Neural cell (in vitro differentiated cells): Measurements from ENCODE around the gene PRR36. TPM values are rescaled to one million over a fixed set of nuclear protein-coding genes. Genes with fewer than 3 reads are reported as not detected.

Source experiments
- H2AFZ ChIP-seq: fragments of 200-600, 300-800 bp; sonication (generic), shearing (Covaris generic); 2 replicates; pipeline ENCODE4 v1.6.0; 2014; ENCODE audit warnings: low read depth, mild to moderate bottlenecking, antibody characterized with exemption, low read length, moderate library complexity
- H3F3A ChIP-seq: fragments of 200-600 bp; shearing (Covaris generic); 2 replicates; pipeline ENCODE4 v1.6.1; 2016; ENCODE audit warnings: mild to moderate bottlenecking, moderate library complexity, mixed read lengths, antibody characterized with exemption, low read length; ENCODE audit not compliant: insufficient read depth, poor library complexity, severe bottlenecking
- H3K27ac ChIP-seq: fragments of 200-600, 300-800 bp; sonication (generic), shearing (Covaris generic); 2 replicates; pipeline ENCODE4 v1.5.1; 2014; ENCODE audit warnings: mild to moderate bottlenecking, low read length, moderate library complexity
- H3K27me3 ChIP-seq: fragments of 300-800, 200-600 bp; sonication (generic), shearing (Covaris generic); 2 replicates; pipeline ENCODE4 v1.6.0; 2014; ENCODE audit warnings: mild to moderate bottlenecking, low read depth, low read length, moderate library complexity; ENCODE audit not compliant: insufficient read depth
- H3K36me3 ChIP-seq: fragments of 300-800, 200-600 bp; sonication (generic), shearing (Covaris generic); 2 replicates; pipeline ENCODE4 v1.5.1; 2014; ENCODE audit warnings: mild to moderate bottlenecking, antibody characterized with exemption, low read length, moderate library complexity; ENCODE audit not compliant: insufficient read depth
- H3K4me2 ChIP-seq: fragments of 300-800, 200-600 bp; sonication (generic), shearing (Covaris generic); 2 replicates; pipeline ENCODE4 v1.6.0; 2014; ENCODE audit warnings: mild to moderate bottlenecking, low read length
- H3K4me3 ChIP-seq: fragments of 300-800, 200-600 bp; sonication (generic), shearing (Covaris generic); 2 replicates; pipeline ENCODE4 v1.5.1; 2014; ENCODE audit warnings: mild to moderate bottlenecking, low read length, moderate library complexity
- H3K79me2 ChIP-seq: fragments of 200-600 bp; shearing (Covaris generic); replicated peaks from 2 replicates; pipeline ENCODE4 v1.6.0; 2014; ENCODE audit warnings: mild to moderate bottlenecking, low read length, moderate library complexity; ENCODE audit not compliant: insufficient read depth
- H3K9ac ChIP-seq: fragments of 300-800, 200-600 bp; sonication (generic), shearing (Covaris generic); 2 replicates; pipeline ENCODE4 v1.6.1; 2016; ENCODE audit warnings: mild to moderate bottlenecking, low read length, mixed read lengths
- H3K9me2 ChIP-seq: fragments of 200-600 bp; shearing (Covaris generic); 2 replicates; pipeline ENCODE4 v1.6.1; 2016; ENCODE audit warnings: mild to moderate bottlenecking, low read length, mixed read lengths; ENCODE audit not compliant: insufficient read depth
- H3K9me3 ChIP-seq: fragments of 200-600, 300-800 bp; sonication (generic), shearing (Covaris generic); 2 replicates; pipeline ENCODE4 v1.6.1; 2016; ENCODE audit warnings: mild to moderate bottlenecking, mixed run types, low read length, moderate library complexity, mixed read lengths
- H4K20me1 ChIP-seq: fragments of 200-600 bp; shearing (Covaris generic); 2 replicates; pipeline ENCODE4 v1.6.1; 2016; ENCODE audit warnings: mild to moderate bottlenecking, mixed run types; ENCODE audit not compliant: insufficient read depth
- CTCF ChIP-seq: fragments of 450-650 bp; IDR thresholded peaks from 2 replicates; pipeline ENCODE4 v1.5.1; 2014; ENCODE audit warnings: antibody characterized with exemption, mild to moderate bottlenecking, moderate library complexity; ENCODE audit not compliant: poor library complexity, severe bottlenecking
- EP300 ChIP-seq: fragments of 450-650 bp; conservative IDR thresholded peaks from 2 replicates; pipeline ENCODE4 v1.6.1; 2014; ENCODE audit warnings: antibody characterized with exemption, mild to moderate bottlenecking, moderate library complexity; ENCODE audit not compliant: poor library complexity, severe bottlenecking
- EZH2 ChIP-seq: fragments of 200-600, 300-800 bp; shearing (Covaris generic), sonication (generic); IDR thresholded peaks from 2 replicates; pipeline ENCODE4 v1.6.1; 2014; ENCODE audit warnings: antibody characterized with exemption, low read length, borderline replicate concordance, mild to moderate bottlenecking; ENCODE audit not compliant: insufficient read depth, poor library complexity, severe bottlenecking
- MXI1 ChIP-seq: fragments of 450-650 bp; conservative IDR thresholded peaks from 2 replicates; pipeline ENCODE4 v1.6.1; 2014; ENCODE audit warnings: antibody characterized with exemption, mild to moderate bottlenecking; ENCODE audit not compliant: poor library complexity, severe bottlenecking
- POLR2AphosphoS5 ChIP-seq: IDR thresholded peaks from 2 replicates; pipeline ENCODE4 v1.6.1; 2012
- RAD21 ChIP-seq: fragments of 450-650 bp; conservative IDR thresholded peaks from 2 replicates; pipeline ENCODE4 v1.6.1; 2014; ENCODE audit warnings: antibody characterized with exemption, mild to moderate bottlenecking, moderate library complexity
- REST ChIP-seq: IDR thresholded peaks from 2 replicates; pipeline ENCODE4 v1.6.1; 2012; ENCODE audit warnings: borderline replicate concordance
- SMC3 ChIP-seq: fragments of 450-650 bp; conservative IDR thresholded peaks from 2 replicates; pipeline ENCODE4 v1.6.1; 2014; ENCODE audit warnings: antibody characterized with exemption, mild to moderate bottlenecking, moderate library complexity; ENCODE audit not compliant: poor library complexity
- TAF1 ChIP-seq: IDR thresholded peaks from 2 replicates; pipeline ENCODE4 v1.6.1; 2012; ENCODE audit warnings: low read depth
- polyA plus RNA-seq: library from polyadenylated mRNA; depleted of rRNA; stranded (reverse); fragments of >200 nt; gene quantifications from 2 replicates; pipeline ENCODE4 v1.2.3, GENCODE V29; 2014

PRR36 gene
- polyA plus RNA-seq, 1 donor from 2014 or later: 2.5 TPM

GRCh38 chr19:7897292-7897691, 23.1 kb upstream of the PRR36 start:
- no peaks in the 10 kb centered on the region for H3K9me2 ChIP-seq
- H4K20me1 ChIP-seq: no peaks in the 10 kb centered on the region
- TF ChIP-seq EP300: no peak
- TF ChIP-seq POLR2AphosphoS5: no peak
- no peak for TF ChIP-seq CTCF
- TF ChIP-seq TAF1: no peak
- no peak for TF ChIP-seq SMC3
- TF ChIP-seq REST: no peak
- TF ChIP-seq MXI1: no peak
- TF ChIP-seq EZH2: no peak
- H3K9me3 ChIP-seq: no peaks in the 10 kb centered on the region
- H3K4me2 ChIP-seq: no peak overlapping the region
- no peaks in the 10 kb centered on the region for H3K27me3 ChIP-seq
- no peak overlapping the region for H3K9ac ChIP-seq
- no peak overlapping the region for H3K27ac ChIP-seq
- no peak overlapping the region for H3K4me3 ChIP-seq
- H3K79me2 ChIP-seq: no peaks in the 10 kb centered on the region
- H3K36me3 ChIP-seq: no peaks in the 10 kb centered on the region
- H2AFZ ChIP-seq: no peak overlapping the region
- H3F3A ChIP-seq: no peaks in the 10 kb centered on the region

GRCh38 chr19:7895565-7895964, 21.4 kb upstream of the PRR36 start:
- Histone ChIP-seq H4K20me1 (no peaks in the 10 kb centered on the region), H3F3A (no peaks in the 10 kb centered on the region), H3K27ac (no peak overlapping the region), H3K4me2 (no peak overlapping the region), H3K36me3 (no peaks in the 10 kb centered on the region), H2AFZ (no peak overlapping the region), H3K79me2 (no peaks in the 10 kb centered on the region), H3K9ac (no peak overlapping the region), H3K27me3 (no peaks in the 10 kb centered on the region), H3K4me3 (no peak overlapping the region), H3K9me2 (no peaks in the 10 kb centered on the region), H3K9me3 (no peaks in the 10 kb centered on the region)
- no peak for TF ChIP-seq POLR2AphosphoS5
- no peak for TF ChIP-seq RAD21
- TF ChIP-seq TAF1: no peak
- no peak for TF ChIP-seq EZH2
- no peak for TF ChIP-seq SMC3
- TF ChIP-seq CTCF: no peak
- no peak for TF ChIP-seq REST
- no peak for TF ChIP-seq EP300
- no peak for TF ChIP-seq MXI1
